H7 (cell line): Measurements from ENCODE around the gene PLEKHA5. TPM values are rescaled to one million over a fixed set of nuclear protein-coding genes. Genes with fewer than 3 reads are reported as not detected.

Source experiments
- DNase-seq: peaks from one replicate; pipeline ENCODE4 v3.0.0; 2012
- H3K27me3 ChIP-seq: 2 replicates; pipeline ENCODE4 v1.6.0; 2011; ENCODE audit warnings: mild to moderate bottlenecking, low read length; ENCODE audit not compliant: control insufficient read depth, insufficient read depth
- H3K36me3 ChIP-seq: replicated peaks from 2 replicates; pipeline ENCODE4 v1.5.1; 2011; ENCODE audit warnings: low read length; ENCODE audit not compliant: control insufficient read depth, insufficient read depth
- H3K4me3 ChIP-seq: 2 replicates; pipeline ENCODE4 v1.5.1; 2011; ENCODE audit warnings: low read depth, mild to moderate bottlenecking, control low read depth, low read length, moderate library complexity; ENCODE audit not compliant: insufficient read depth
- total RNA-seq: library from RNA; depleted of rRNA; stranded (reverse); fragments of >200 nt; shearing (Covaris generic); gene quantifications from 2 replicates; pipeline ENCODE4 v1.2.3, GENCODE V29; 2014

The PLEKHA5 gene
- total RNA-seq, 1 experiment from 2014 or later = 33.9 TPM

DNA sequence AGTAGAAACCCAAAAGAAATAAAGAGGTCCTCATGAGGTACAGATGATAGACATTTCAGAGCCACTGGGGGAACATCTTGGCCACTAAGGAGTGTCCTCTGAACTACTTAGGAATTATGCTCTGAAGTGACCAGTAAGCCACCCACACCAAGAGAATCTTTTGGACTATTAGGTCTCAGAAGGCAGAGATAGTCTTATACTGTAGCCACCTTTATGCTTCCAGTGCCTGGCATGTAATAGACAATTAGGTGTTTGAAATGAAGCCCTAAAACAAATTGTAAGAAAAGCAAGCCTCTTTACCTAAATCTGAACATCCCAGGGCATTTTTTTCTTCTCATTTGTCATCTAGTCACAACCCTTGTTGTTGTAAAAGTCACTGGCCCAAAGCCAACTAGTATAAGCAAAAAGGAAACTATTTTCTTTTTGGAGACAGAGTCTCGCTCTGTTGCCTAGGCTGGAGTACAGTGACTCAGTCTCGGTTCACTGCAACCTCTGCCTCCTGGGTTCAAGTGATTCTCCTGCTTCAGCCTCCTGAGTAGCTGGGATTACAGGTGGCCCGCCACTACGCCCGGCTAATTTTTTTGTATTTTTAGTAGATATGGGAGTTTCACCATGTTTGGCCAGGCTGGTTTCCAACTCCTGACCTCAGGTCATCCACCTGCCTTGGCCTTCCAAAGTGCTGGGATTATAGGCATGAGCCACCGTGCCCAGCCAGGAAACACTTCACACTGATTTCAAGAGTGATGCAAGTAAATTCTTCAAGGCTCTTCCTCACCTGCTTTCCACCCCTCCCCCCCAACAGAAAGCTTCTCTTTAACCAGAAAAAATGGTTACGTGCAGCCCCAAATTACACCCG is 11.1 kb downstream of the PLEKHA5 start:
- H3K27me3 ChIP-seq = no peaks in the 10 kb centered on the region
- H3K36me3 ChIP-seq = peaks cover 1% of the 10 kb centered on the region
- DNase-seq = no peak
- no peak overlapping the region for H3K4me3 ChIP-seq

DNA sequence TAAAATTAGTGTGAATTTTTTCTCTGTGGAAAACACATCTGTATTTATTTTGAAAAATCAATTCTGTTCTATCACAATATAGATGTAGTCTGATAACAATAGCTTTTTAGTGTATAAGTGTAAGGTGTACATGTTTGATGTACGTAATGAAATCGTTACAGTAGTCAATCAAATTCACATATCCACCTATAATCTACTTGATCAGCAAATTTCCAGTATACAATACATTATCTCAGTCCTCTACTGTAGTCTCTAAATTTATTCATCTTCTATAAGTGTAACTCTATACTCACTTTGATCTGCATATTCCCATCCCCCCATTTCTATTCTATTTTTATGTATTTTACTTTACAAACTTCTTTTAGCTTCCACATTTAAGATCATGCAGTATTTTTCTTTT is 13.0 kb downstream of the PLEKHA5 start:
- H3K4me3 ChIP-seq = no peak overlapping the region
- H3K27me3 ChIP-seq = no peaks in the 10 kb centered on the region
- H3K36me3 ChIP-seq = peaks cover 1% of the 10 kb centered on the region
- DNase-seq = no peak

DNA sequence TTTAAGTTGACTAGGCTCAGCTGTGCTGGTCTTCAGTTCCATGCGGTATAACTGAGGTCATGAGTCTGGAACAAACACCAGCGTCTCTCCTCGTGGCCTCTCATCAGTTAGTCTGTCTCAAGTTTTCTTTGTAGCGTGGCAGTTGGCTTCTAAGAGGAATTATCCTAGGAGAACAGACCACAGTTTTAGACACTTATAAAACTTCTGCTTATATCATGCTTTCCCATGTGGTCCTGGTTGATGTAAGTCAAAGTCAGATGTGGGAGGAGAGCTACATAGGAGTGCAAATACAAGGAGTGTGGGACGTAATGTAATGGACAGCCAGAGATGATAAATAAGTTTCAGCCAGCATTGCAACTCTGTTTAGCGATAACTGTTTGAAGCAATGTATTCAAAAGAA is 14.8 kb downstream of the PLEKHA5 start:
- Histone ChIP-seq H3K27me3 (no peaks in the 10 kb centered on the region), H3K36me3 (peaks cover 3% of the 10 kb centered on the region), H3K4me3 (no peak overlapping the region)
- DNase-seq = no peak

DNA sequence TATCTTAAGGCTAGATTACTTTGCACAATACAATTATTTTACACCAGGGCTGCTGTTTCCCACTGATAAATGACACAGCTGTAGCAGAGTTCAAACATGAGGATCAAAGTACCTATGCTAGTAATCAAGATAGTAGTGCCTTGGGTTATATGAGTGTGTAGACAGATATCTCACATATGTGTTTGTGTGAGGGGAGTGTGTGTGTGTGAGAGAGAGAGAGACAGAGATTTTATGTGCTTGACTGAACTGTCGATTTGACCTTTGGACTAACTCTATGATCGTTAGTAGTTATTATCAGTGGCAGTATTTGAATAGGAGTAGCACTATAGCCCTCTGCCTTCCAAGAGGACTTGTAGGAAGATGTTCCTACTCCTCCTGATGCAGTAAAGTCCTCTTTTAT is 15.5 kb downstream of the PLEKHA5 start:
- Histone ChIP-seq H3K27me3 (no peaks in the 10 kb centered on the region), H3K36me3 (peaks cover 6% of the 10 kb centered on the region), H3K4me3 (no peak overlapping the region)
- DNase-seq = no peak

DNA sequence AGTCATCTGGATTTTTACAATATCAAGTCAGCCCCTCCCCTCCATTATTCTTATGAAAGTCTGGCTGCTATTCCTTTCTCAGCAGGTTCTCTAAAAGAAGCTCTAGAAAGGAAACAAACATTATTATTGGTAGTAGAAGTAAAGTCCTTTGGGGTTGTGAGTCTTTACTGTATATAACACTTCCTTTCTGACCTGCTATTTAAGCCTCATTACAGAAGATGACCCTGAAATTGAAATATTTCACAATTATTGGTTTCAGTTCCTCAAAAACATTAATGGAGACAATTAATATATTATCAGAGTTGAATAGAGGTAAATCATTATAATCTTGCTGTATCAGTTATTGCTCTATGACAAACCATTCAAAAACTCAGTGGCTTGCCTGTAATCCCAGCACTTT is 19.3 kb downstream of the PLEKHA5 start:
- Histone ChIP-seq H3K27me3 (no peaks in the 10 kb centered on the region), H3K4me3 (no peak overlapping the region), H3K36me3 (peaks cover 4% of the 10 kb centered on the region)
- no peak for DNase-seq

DNA sequence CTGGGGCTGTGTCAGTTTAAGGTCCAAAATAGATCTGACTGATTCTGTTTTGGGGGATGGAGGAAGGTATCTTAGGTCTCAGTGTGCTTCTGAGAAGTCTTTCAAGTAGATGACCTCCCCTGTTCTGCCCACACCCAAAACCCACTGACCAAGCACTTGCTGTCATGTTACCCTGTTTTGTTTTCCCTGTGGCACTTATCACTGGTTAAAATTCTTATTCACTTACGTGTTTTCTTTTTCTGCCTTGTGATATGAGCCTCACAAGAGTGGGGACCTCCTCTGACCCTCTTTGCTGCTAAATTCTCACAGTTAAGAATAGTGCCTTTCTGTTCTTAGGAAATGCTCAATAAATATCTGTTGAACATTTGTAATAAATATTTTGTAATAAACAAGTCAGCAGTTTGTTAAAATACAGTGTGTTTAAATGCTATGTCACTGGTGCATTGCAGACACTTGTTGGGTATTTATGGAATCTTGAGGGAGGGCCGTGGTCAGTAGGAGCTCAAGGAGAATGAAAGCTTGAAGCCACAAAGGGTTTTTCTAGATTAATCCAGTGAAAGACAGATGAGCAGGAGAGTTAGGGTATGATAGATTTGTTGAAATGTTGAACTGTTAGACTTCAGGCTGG is 20.9 kb downstream of the PLEKHA5 start:
- no peak for DNase-seq
- Histone ChIP-seq H3K27me3 (no peaks in the 10 kb centered on the region), H3K4me3 (no peak overlapping the region), H3K36me3 (peaks cover 4% of the 10 kb centered on the region)

DNA sequence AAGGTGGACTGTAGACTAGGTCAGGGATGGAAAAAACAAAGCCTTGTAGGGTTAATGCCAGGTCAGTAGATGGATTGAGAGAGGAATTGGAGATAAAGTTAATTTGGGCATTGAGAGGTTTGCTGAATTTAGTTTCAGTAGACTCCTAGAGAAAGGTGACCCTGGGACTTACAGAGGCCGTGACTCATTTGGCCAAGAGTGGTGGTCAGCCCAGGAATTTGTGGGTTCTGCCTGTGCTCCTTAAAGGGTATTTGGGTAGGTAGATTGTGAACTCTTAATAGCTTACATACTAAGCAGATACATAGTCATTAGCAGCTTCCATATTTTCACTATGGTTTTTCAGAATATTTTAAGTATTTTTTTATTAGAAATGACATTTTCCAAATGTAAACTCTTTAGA is 21.8 kb downstream of the PLEKHA5 start:
- Histone ChIP-seq H3K36me3 (peaks cover 4% of the 10 kb centered on the region), H3K27me3 (no peaks in the 10 kb centered on the region), H3K4me3 (no peak overlapping the region)
- no peak for DNase-seq

DNA sequence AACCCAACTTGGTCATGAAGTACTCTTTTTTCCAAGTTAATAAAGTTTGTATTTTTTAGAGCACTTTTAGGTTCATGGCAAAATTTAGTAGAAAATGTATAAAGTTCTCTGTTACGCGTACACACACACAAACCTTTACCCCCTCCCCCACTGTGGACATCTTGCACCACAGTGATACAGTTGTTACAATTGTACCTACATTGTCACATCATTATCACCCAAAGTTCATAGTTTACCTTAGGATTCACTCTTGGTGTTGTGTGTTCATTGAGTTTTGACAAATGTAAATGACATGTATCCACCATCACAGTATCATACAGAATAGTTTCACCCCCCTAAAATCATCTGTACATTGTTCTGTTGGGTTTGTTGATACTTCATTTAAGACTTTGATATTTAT is 23.9 kb downstream of the PLEKHA5 start:
- peaks cover 3% of the 10 kb centered on the region for H3K36me3 ChIP-seq
- H3K27me3 ChIP-seq = no peaks in the 10 kb centered on the region
- H3K4me3 ChIP-seq = no peak overlapping the region
- no peak for DNase-seq

DNA sequence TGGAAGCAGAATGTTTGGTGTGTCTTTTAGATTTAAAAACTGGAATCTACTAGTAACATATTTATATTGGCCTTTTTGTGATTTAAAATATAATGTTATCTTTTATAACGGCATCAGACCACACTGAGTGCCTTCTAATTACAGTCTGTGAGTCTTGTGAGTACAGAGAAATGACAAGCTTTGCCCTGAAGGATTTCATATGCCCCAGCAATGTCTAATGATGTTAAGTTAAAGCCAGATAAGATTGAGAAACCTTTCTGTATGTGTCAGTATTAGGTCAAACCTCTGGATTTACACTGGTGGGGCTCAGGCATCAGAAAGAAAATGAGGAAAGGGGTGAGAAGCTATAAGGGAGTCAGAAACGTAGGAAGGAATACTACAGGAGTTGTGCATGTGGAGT is 25.2 kb downstream of the PLEKHA5 start:
- DNase-seq = no peak
- Histone ChIP-seq H3K4me3 (no peak overlapping the region), H3K36me3 (peaks cover under 1% of the 10 kb centered on the region), H3K27me3 (no peaks in the 10 kb centered on the region)

DNA sequence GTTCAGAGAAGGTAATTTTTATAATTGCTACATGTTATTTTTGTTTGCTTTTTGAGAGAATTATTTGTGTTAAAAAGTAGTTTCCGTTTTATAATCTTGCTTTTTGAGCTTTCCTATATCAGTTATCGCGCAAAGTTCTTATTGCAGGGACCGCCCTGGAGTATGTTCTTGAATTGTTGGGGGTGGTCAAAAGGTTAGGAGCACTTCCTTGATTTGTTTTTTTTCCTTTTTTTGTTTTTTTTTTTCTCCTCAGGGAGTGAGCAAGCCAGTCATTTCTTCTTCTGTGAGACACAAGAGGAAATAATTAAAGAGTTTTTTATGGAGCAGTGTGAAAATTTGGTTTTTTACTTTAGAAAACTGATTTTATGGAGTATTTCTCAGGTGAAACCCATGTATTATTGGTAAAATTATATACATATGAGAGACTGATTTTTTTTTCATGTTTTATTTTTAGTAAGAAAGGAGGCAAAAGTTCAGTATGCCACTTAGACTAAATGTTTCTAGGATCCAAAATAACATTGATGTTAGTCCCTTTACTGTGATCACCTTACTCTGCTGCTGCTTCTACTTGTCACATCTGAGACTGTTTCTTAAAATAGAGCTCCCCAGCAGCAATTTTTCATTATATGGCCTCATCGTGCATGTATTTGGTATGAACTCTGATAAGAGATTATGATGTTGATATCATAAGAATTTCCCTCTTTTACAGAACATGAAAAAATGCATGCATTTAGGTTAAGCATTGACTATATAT is 26.6 kb downstream of the PLEKHA5 start:
- no peak for DNase-seq
- Histone ChIP-seq H3K4me3 (no peak overlapping the region), H3K27me3 (no peaks in the 10 kb centered on the region), H3K36me3 (no peaks in the 10 kb centered on the region; the same call in 1 of the 2 replicates)

DNA sequence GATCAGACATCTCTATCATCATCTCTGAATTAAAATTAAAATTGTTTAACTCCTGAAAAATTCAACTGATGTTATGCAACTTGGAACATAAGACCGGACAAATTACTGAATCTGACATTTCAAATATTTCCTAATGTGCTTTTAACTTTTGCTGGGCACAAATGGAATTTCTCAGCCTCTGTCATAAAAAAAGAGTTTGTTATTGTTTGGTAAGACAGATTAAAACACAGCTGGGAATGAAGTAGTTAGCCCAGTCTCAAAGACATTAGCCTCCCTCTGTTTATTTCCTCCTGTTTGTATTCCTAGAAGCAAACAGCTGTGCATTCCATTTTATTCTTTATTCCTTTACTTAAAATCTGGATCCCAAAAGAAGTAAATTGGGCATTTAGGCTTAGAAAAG is 29.4 kb downstream of the PLEKHA5 start:
- no peak for DNase-seq

DNA sequence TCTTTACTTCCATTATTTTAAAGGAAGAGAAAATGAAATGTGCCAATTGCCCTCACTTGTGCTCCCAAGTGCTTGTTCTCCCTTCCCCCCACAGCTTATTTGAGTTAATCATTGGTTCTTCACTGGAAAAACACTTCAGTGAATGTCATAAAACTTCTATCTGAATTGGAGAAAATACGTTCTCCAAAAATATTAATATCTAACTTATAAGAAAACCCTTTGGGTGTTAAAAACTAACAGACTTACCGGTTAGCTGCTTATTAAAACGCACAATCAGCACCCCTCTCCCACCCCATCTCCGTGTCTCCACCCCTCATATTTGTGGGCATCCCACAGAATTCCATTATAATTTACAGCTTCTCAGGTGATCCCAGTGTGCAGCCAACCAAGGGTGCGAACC is 31.7 kb downstream of the PLEKHA5 start:
- Histone ChIP-seq H3K4me3 (no peak overlapping the region), H3K36me3 (no peaks in the 10 kb centered on the region), H3K27me3 (no peaks in the 10 kb centered on the region)
- DNase-seq = no peak

More for the DNA sequence above, 29.4 kb downstream of the PLEKHA5 start:
- Histone ChIP-seq H3K4me3 (no peak overlapping the region), H3K27me3 (no peaks in the 10 kb centered on the region), H3K36me3 (no peaks in the 10 kb centered on the region)

DNA sequence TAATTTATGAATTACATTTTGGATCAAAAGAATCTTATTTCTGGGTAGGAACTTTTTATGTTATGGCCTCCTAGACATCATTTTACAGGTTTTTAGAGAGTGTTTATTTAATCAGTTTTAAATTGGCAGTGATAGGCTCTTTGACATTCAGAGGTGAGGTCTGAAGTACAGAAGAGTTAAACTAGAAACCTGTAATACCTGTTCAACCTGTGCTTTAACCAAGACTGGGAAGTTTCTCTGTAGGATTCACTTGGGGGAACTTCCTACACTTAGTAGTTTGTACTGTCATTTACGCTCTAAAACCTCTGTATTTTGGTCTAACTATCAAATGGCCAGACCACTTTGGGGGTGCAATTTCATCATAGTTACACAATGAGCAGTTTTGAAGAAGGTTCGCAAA is 35.9 kb downstream of the PLEKHA5 start:
- Histone ChIP-seq H3K4me3 (no peak overlapping the region), H3K36me3 (no peaks in the 10 kb centered on the region), H3K27me3 (no peaks in the 10 kb centered on the region)
- DNase-seq = no peak

DNA sequence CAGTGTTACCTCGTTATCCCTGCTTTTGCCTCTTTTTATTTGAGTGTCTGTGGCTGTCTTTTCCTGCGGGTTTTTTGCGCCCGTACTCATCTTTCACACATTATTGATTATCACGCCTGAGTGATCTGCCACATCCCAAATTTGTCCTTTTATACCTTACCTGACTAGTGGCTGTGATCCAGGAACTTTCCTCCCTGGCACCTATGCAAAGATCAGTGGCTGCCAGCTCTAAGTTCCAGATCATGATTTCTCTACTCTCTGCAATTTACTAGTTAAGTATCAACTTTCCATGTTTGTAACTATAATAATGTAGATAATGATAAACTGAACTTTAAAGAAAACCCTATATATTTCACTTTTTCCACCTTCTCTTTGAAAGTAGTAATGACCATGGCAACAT is 36.9 kb downstream of the PLEKHA5 start:
- H3K27me3 ChIP-seq = no peaks in the 10 kb centered on the region
- no peaks in the 10 kb centered on the region for H3K36me3 ChIP-seq
- no peak for DNase-seq
- no peak overlapping the region for H3K4me3 ChIP-seq

DNA sequence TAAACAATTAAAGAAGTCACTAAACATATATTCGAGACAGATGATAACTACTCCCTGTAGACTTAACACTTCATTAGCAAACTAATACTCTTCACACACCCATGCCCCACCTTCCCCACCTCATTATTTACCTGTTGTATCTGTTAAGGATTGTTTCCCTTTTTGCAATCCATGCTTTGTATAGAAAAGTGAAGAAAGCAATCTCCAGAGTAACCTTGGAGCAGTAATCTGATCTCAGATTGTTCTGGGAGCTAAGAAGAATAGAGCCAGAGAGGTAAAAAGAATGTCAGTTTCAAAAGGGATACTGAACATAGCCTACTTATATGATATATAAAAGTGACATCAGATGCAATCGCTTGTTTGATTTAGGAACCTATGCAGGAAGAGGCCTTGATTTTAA is 37.4 kb downstream of the PLEKHA5 start:
- H3K4me3 ChIP-seq = no peak overlapping the region
- H3K27me3 ChIP-seq = no peaks in the 10 kb centered on the region
- no peaks in the 10 kb centered on the region for H3K36me3 ChIP-seq
- no peak for DNase-seq
